IMR-90 (cell line): ENCODE results near the gene CCT3. TPM values are rescaled to one million over a fixed set of nuclear protein-coding genes. Genes with fewer than 3 reads are reported as not detected.

ENCODE experiments used
- ATAC-seq: fragments of 200-7000 bp; cut with Tn5 transposase; 2 replicates; pipeline ENCODE4 v1.9.1; 2020; ENCODE audit warnings: low read depth, mild to moderate bottlenecking, moderate library complexity
- BruUV-seq: library from RNA; stranded (reverse); fragments of 400-500 nt; replicated peaks from 2 replicates; lab custom pipeline; 2021; lab: Mats Ljungman, UMichigan
- CTCF ChIA-PET: fragments of 300-600 bp; formaldehyde crosslinking; extraction: SDS; loops from one replicate; lab custom pipeline; 2021; ENCODE audit warnings: antibody characterized with exemption; lab: Yijun Ruan, JAX
- POLR2A ChIA-PET: fragments of 300-600 bp; sonication (Branson Sonifier 250); formaldehyde crosslinking; loops from one replicate; lab custom pipeline; 2022; ENCODE audit warnings: antibody characterized with exemption; ENCODE audit not compliant: unreplicated experiment; lab: Charles Lee
- DNase-seq: peaks from one replicate; pipeline ENCODE4 v3.0.0; 2013
- H2AFZ ChIP-seq: replicated peaks from 2 replicates; pipeline ENCODE3; 2013; ENCODE audit warnings: low read length, mild to moderate bottlenecking; ENCODE audit not compliant: poor library complexity
- H2AK5ac ChIP-seq: 2 replicates; pipeline ENCODE4 v1.6.1; 2013; ENCODE audit warnings: low read depth, low read length, inconsistent platforms
- H2AK9ac ChIP-seq: replicated peaks from 2 replicates; pipeline ENCODE3; 2013; ENCODE audit warnings: mild to moderate bottlenecking, low read depth, low read length, moderate library complexity; ENCODE audit not compliant: poor library complexity
- H2BK120ac ChIP-seq: 2 replicates; pipeline ENCODE4 v1.6.1; 2013; ENCODE audit warnings: low read depth, low read length, inconsistent platforms
- H2BK15ac ChIP-seq: 3 replicates; pipeline ENCODE4 v1.6.1; 2013; ENCODE audit warnings: low read depth, low read length, inconsistent platforms
- H2BK20ac ChIP-seq: 2 replicates; pipeline ENCODE4 v1.6.1; 2013; ENCODE audit warnings: low read depth, mild to moderate bottlenecking, inconsistent platforms, low read length, moderate library complexity
- H2BK5ac ChIP-seq: 2 replicates; pipeline ENCODE4 v1.6.1; 2013; ENCODE audit warnings: mild to moderate bottlenecking, low read depth, low read length, inconsistent platforms; ENCODE audit not compliant: poor library complexity, severe bottlenecking
- H3K14ac ChIP-seq: replicated peaks from 2 replicates; pipeline ENCODE4 v1.6.1; 2013; ENCODE audit warnings: low read depth, low read length, inconsistent platforms
- H3K18ac ChIP-seq: 2 replicates; pipeline ENCODE4 v1.6.1; 2013; ENCODE audit warnings: low read depth, low read length, control low read depth
- H3K23ac ChIP-seq: 2 replicates; pipeline ENCODE4 v1.6.1; 2013; ENCODE audit warnings: low read depth, low read length, inconsistent platforms
- H3K27ac ChIP-seq: 2 replicates; pipeline ENCODE4 v1.5.1; 2013; ENCODE audit warnings: mild to moderate bottlenecking, control low read depth, low read length; ENCODE audit not compliant: insufficient read depth
- H3K27me3 ChIP-seq: 2 replicates; pipeline ENCODE4 v1.6.1; 2013; ENCODE audit warnings: low read length; ENCODE audit not compliant: control insufficient read depth, insufficient read depth
- H3K36me3 ChIP-seq: 2 replicates; pipeline ENCODE4 v1.6.1; 2013; ENCODE audit warnings: low read length, mixed read lengths; ENCODE audit not compliant: control insufficient read depth, insufficient read depth
- H3K4ac ChIP-seq: 2 replicates; pipeline ENCODE4 v1.6.1; 2013; ENCODE audit warnings: low read depth, low read length, inconsistent platforms
- H3K4me1 ChIP-seq: 2 replicates; pipeline ENCODE4 v1.6.1; 2013; ENCODE audit warnings: low read length, mixed read lengths; ENCODE audit not compliant: control insufficient read depth, insufficient read depth
- H3K4me2 ChIP-seq: 2 replicates; pipeline ENCODE4 v1.6.1; 2013; ENCODE audit warnings: low read depth, mild to moderate bottlenecking, control low read depth, low read length, moderate library complexity
- H3K4me3 ChIP-seq: 2 replicates; pipeline ENCODE4 v1.5.1; 2013; ENCODE audit warnings: low read depth, mild to moderate bottlenecking, control low read depth, low read length, moderate library complexity; ENCODE audit not compliant: insufficient read depth
- H3K56ac ChIP-seq: 2 replicates; pipeline ENCODE4 v1.6.1; 2013; ENCODE audit warnings: low read length, inconsistent platforms; ENCODE audit not compliant: insufficient read depth; ENCODE audit errors: extremely low read depth
- H3K79me1 ChIP-seq, 2 experiments: 2 replicates each; pipeline ENCODE4 v1.6.1; 2013; ENCODE audit warnings: low read length in 2 of 2, inconsistent platforms in 1 of 2, low read depth in 1 of 2
- H3K9ac ChIP-seq: 2 replicates; pipeline ENCODE4 v1.6.1; 2013; ENCODE audit warnings: low read depth, low read length, control low read depth
- H3K9me1 ChIP-seq: 2 replicates; pipeline ENCODE4 v1.6.1; 2013; ENCODE audit warnings: low read length, inconsistent platforms; ENCODE audit not compliant: insufficient read depth
- H3K9me3 ChIP-seq: 2 replicates; pipeline ENCODE4 v1.6.1; 2013; ENCODE audit warnings: low read length; ENCODE audit not compliant: control insufficient read depth, insufficient read depth
- H4K20me1 ChIP-seq: 2 replicates; pipeline ENCODE4 v1.6.1; 2013; ENCODE audit warnings: low read length, inconsistent platforms; ENCODE audit not compliant: insufficient read depth
- H4K5ac ChIP-seq: 2 replicates; pipeline ENCODE4 v1.6.1; 2013; ENCODE audit warnings: mild to moderate bottlenecking, low read depth, low read length, control low read depth
- H4K8ac ChIP-seq, 2 experiments: 2 replicates each; pipeline ENCODE4 v1.6.1; 2013; ENCODE audit warnings: low read depth in 2 of 2, low read length in 2 of 2, control low read depth in 1 of 2, inconsistent platforms in 1 of 2
- H4K91ac ChIP-seq: 2 replicates; pipeline ENCODE4 v1.6.1; 2013; ENCODE audit warnings: low read depth, low read length, inconsistent platforms; ENCODE audit not compliant: insufficient read depth
- BHLHE40 ChIP-seq: fragments of 150-350 bp; IDR thresholded peaks from 2 replicates; pipeline ENCODE4 v1.6.1; 2016; ENCODE audit warnings: mild to moderate bottlenecking, low read depth, low read length
- CEBPB ChIP-seq: IDR thresholded peaks from 2 replicates; pipeline ENCODE4 v1.6.1; 2012; ENCODE audit warnings: low read depth, low read length, improper control_type of control experiment
- CHD1 ChIP-seq: IDR thresholded peaks from 2 replicates; pipeline ENCODE4 v1.6.1; 2012; ENCODE audit warnings: low read depth, low read length, improper control_type of control experiment
- FOS ChIP-seq: fragments of 150-350 bp; IDR thresholded peaks from 2 replicates; pipeline ENCODE4 v1.6.1; 2016; ENCODE audit warnings: low read depth, low read length
- MAFK ChIP-seq: IDR thresholded peaks from 2 replicates; pipeline ENCODE4 v1.6.1; 2012; ENCODE audit warnings: low read depth, low read length, improper control_type of control experiment
- MAZ ChIP-seq: IDR thresholded peaks from 2 replicates; pipeline ENCODE4 v1.6.1; 2012; ENCODE audit warnings: low read depth, mild to moderate bottlenecking, low read length, improper control_type of control experiment, moderate library complexity, borderline replicate concordance
- MXI1 ChIP-seq: IDR thresholded peaks from 2 replicates; pipeline ENCODE4 v1.6.1; 2012; ENCODE audit warnings: low read depth, mild to moderate bottlenecking, low read length, moderate library complexity, borderline replicate concordance
- NFE2L2 ChIP-seq: fragments of 150-350 bp; IDR thresholded peaks from 2 replicates; pipeline ENCODE4 v1.6.1; 2016; ENCODE audit warnings: low read depth, mild to moderate bottlenecking, low read length
- POLR2A ChIP-seq: IDR thresholded peaks from 2 replicates; pipeline ENCODE4 v1.6.1; 2012; ENCODE audit warnings: mild to moderate bottlenecking, low read depth, low read length
- RAD21 ChIP-seq: IDR thresholded peaks from 2 replicates; pipeline ENCODE4 v1.6.1; 2012; ENCODE audit warnings: low read length, improper control_type of control experiment
- RCOR1 ChIP-seq: IDR thresholded peaks from 2 replicates; pipeline ENCODE4 v1.6.1; 2012; ENCODE audit warnings: mild to moderate bottlenecking, low read length, improper control_type of control experiment; ENCODE audit not compliant: insufficient replicate concordance
- RFX5 ChIP-seq: IDR thresholded peaks from 2 replicates; pipeline ENCODE4 v1.8.0; 2012; ENCODE audit warnings: low read depth, mild to moderate bottlenecking, low read length, moderate library complexity
- SMC3 ChIP-seq: fragments of 150-350 bp; IDR thresholded peaks from 2 replicates; pipeline ENCODE4 v1.6.1; 2016; ENCODE audit warnings: low read depth, mild to moderate bottlenecking, antibody characterized with exemption, low read length, moderate library complexity
- USF2 ChIP-seq: fragments of 150-350 bp; IDR thresholded peaks from 2 replicates; pipeline ENCODE4 v1.6.1; 2017; ENCODE audit warnings: mild to moderate bottlenecking, antibody characterized with exemption, low read length, low read depth
- WGBS, 2 experiments: methylation state at CpG; one replicate each; pipeline versions ENCODE4 v1.1.5 to v1.1.7; 2013; ENCODE audit warnings: missing lambda C conversion rate in 2 of 2; ENCODE audit not compliant: insufficient read length in 1 of 2; ENCODE audit errors: extremely low coverage in 2 of 2; 5-methylcytosine and 5-hydroxymethylcytosine counted together
- dilution Hi-C: fragments of 300-500 bp; cut with HindIII; formaldehyde crosslinking; loops from one replicate; pipeline ENCODE4 v1.14.3; 2018; ENCODE audit warnings: low sequenced_read_pairs; ENCODE audit not compliant: unreplicated experiment
- in situ Hi-C: fragments of 300-500 bp; cut with MboI; formaldehyde crosslinking; loops from 3 replicates; pipeline ENCODE4 v1.14.3; 2019; ENCODE audit warnings: low sequenced_read_pairs, inconsistent platforms, mixed read lengths
- intact Hi-C: fragments of 100-400 bp; cut with micrococcal nuclease; formaldehyde crosslinking; loops from 2 replicates; pipeline ENCODE4 v1.10.0; 2022
- polyA plus RNA-seq, 3 experiments: library from polyadenylated mRNA; depleted of rRNA; stranded (reverse); fragments of >200 nt; gene quantifications; 2 replicates each; pipeline ENCODE4 v1.2.3, GENCODE V29; 2012; ENCODE audit warnings: low replicate concordance in 1 of 3
- total RNA-seq: library from RNA; depleted of rRNA; stranded (reverse); fragments of >200 nt; gene quantifications from 2 replicates; pipeline ENCODE4 v1.2.3, GENCODE V29; 2012
- TF ChIP-seq, protein P1 (sequence below): conservative IDR thresholded peaks from 2 replicates; pipeline ENCODE4 v1.5.1; 2012; ENCODE audit warnings: mild to moderate bottlenecking, low read depth, low read length, improper control_type of control experiment
- TF ChIP-seq, protein P2 (sequence below): fragments of 150-350 bp; IDR thresholded peaks from 2 replicates; pipeline ENCODE4 v1.6.1; 2016; ENCODE audit warnings: low read depth, mild to moderate bottlenecking, low read length, moderate library complexity, borderline replicate concordance

CCT3 gene
- total and polyA plus RNA-seq, 2 of the 4 experiments (the other 2 are of a cell fraction) = 313 to 595 TPM

- Histone ChIP-seq H4K20me1 (peaks cover 24% of the 10 kb centered on the region), H3K56ac (no peak overlapping the region), H2BK20ac (no peak overlapping the region), H4K5ac (no peak overlapping the region), H3K23ac (no peak overlapping the region), H3K27me3 (no peaks in the 10 kb centered on the region), H3K4me2 (no peak overlapping the region), H2BK5ac (no peak overlapping the region), H3K9me3 (no peaks in the 10 kb centered on the region), H3K18ac (no peak overlapping the region), H2AK9ac (no peak overlapping the region), H3K9me1 (peaks cover 9% of the 10 kb centered on the region; the same call in 1 of the 2 replicates), H3K14ac (no peak overlapping the region), H2BK120ac (no peak overlapping the region), H4K8ac (no peak overlapping the region), H3K36me3 (peaks cover 76% of the 10 kb centered on the region), H3K27ac (no peak overlapping the region), H3K4me1 (peaks cover 9% of the 10 kb centered on the region), H3K4ac (no peak overlapping the region), H3K9ac (no peak overlapping the region), H4K91ac (no peak overlapping the region), H2AK5ac (no peak overlapping the region), H2AFZ (no peak overlapping the region), H2BK15ac (no peak overlapping the region), H3K79me1 (peaks cover 14 to 38% of the 10 kb centered on the region in 2 experiments), H3K4me3 (no peak overlapping the region)
- intact Hi-C loops = no loop called here
- no CpG with 5 or more reads among the region's 2 CpGs for WGBS, 2 experiments
- ChIA-PET POLR2A (no interaction called here), CTCF (no interaction called here)
- in situ Hi-C loops = no loop called here
- dilution Hi-C loops = no loop called here
- no peak for ATAC-seq
- TF ChIP-seq, protein P1, sequence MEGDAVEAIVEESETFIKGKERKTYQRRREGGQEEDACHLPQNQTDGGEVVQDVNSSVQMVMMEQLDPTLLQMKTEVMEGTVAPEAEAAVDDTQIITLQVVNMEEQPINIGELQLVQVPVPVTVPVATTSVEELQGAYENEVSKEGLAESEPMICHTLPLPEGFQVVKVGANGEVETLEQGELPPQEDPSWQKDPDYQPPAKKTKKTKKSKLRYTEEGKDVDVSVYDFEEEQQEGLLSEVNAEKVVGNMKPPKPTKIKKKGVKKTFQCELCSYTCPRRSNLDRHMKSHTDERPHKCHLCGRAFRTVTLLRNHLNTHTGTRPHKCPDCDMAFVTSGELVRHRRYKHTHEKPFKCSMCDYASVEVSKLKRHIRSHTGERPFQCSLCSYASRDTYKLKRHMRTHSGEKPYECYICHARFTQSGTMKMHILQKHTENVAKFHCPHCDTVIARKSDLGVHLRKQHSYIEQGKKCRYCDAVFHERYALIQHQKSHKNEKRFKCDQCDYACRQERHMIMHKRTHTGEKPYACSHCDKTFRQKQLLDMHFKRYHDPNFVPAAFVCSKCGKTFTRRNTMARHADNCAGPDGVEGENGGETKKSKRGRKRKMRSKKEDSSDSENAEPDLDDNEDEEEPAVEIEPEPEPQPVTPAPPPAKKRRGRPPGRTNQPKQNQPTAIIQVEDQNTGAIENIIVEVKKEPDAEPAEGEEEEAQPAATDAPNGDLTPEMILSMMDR = no peak
- TF ChIP-seq USF2 (no peak), CHD1 (no peak), NFE2L2 (no peak), RCOR1 (no peak), MAZ (no peak), MXI1 (no peak), SMC3 (no peak), FOS (no peak), RAD21 (no peak), POLR2A (no peak), CEBPB (no peak), BHLHE40 (no peak), MAFK (no peak), RFX5 (no peak)
- TF ChIP-seq, protein P2, sequence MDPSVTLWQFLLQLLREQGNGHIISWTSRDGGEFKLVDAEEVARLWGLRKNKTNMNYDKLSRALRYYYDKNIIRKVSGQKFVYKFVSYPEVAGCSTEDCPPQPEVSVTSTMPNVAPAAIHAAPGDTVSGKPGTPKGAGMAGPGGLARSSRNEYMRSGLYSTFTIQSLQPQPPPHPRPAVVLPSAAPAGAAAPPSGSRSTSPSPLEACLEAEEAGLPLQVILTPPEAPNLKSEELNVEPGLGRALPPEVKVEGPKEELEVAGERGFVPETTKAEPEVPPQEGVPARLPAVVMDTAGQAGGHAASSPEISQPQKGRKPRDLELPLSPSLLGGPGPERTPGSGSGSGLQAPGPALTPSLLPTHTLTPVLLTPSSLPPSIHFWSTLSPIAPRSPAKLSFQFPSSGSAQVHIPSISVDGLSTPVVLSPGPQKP = no peak
- no peak for DNase-seq
- no TSS peak for BruUV-seq
These were observed 77.2 kb downstream of the CCT3 start for GRCh38 chr1:156260896-156261295.
